Testis (tissue), 2 donors: ENCODE data around the gene KIFAP3.
"Not testable (repeated sequence)": the region's sequence is repeated elsewhere in the genome, so short reads cannot be mapped to it uniquely, and the experiment has no call there.

Source experiments
- POLR2A ChIP-seq: fragments of 450-650 bp; IDR thresholded peaks from one replicate; pipeline ENCODE4 v1.6.1; 2017; ENCODE audit warnings: antibody characterized with exemption, mild to moderate bottlenecking, moderate library complexity
- TF ChIP-seq, protein P1 (sequence below), 3 experiments: fragments of 450-650 bp in 2 of 3; fragments of 200-600 bp in 1 of 3; sonication (generic) in 1 of 3; IDR thresholded peaks; one replicate each; pipeline ENCODE4 v1.5.1; 2016 to 2019; ENCODE audit warnings: antibody characterized with exemption in 3 of 3, mild to moderate bottlenecking in 2 of 3, moderate library complexity in 1 of 3

DNA sequence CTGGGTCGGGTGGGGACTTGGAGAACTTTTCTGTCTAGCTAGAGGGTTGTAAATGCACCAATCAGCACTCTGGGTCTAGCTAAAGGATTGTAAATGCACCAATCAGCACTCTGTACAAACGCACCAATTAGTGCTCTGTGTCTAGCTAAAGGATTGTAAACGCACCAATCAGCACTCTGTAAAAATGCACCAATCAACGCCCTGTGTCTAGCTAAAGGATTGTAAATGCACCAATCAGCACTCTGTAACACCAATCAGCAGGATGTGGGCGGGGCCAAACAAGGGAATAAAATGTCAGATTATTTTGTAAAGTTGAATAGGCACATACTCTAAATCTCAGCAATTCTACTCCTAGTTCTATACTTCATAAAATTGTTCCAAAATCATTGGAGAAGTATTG, 2.5 kb upstream of the KIFAP3 start:
- TF ChIP-seq, protein P1, sequence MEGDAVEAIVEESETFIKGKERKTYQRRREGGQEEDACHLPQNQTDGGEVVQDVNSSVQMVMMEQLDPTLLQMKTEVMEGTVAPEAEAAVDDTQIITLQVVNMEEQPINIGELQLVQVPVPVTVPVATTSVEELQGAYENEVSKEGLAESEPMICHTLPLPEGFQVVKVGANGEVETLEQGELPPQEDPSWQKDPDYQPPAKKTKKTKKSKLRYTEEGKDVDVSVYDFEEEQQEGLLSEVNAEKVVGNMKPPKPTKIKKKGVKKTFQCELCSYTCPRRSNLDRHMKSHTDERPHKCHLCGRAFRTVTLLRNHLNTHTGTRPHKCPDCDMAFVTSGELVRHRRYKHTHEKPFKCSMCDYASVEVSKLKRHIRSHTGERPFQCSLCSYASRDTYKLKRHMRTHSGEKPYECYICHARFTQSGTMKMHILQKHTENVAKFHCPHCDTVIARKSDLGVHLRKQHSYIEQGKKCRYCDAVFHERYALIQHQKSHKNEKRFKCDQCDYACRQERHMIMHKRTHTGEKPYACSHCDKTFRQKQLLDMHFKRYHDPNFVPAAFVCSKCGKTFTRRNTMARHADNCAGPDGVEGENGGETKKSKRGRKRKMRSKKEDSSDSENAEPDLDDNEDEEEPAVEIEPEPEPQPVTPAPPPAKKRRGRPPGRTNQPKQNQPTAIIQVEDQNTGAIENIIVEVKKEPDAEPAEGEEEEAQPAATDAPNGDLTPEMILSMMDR (IDR thresholded peaks at IDR 0.05), result not testable (repeated sequence)
- not testable (repeated sequence) for TF ChIP-seq POLR2A
